Measurements from ENCODE around the gene ATIC. TPM values are rescaled to one million over a fixed set of nuclear protein-coding genes. Genes with fewer than 3 reads are reported as not detected.

Gene ATIC
- total RNA-seq, 1 experiment from 2014 or later, result 295 TPM

GRCh38 chr2:215356334-215356947 is 44.6 kb downstream of the ATIC start:
- no peak overlapping the region for H2BK12ac ChIP-seq (ENCODE audit: insufficient read length, low read depth, low read length)
- no peak overlapping the region for H2BK15ac ChIP-seq (ENCODE audit: low read depth, low read length)
- no peak overlapping the region for H3K27ac ChIP-seq (ENCODE audit: insufficient read length, low read depth, low read length)
- TF ChIP-seq CTCF (conservative IDR thresholded peaks at IDR 0.05), result no peak
- no peak overlapping the region for H3K9ac ChIP-seq (ENCODE audit: extremely low read depth, insufficient read length, low read length)
- H3K9me3 Mint-ChIP-seq, result no peaks in the 10 kb centered on the region
- no peak overlapping the region for H2BK120ac ChIP-seq (ENCODE audit: low read depth, low read length, poor library complexity, severe bottlenecking)
- no peak overlapping the region for H3K56ac ChIP-seq (ENCODE audit: insufficient read length, low read depth, low read length)
- no peak overlapping the region for H3K27ac Mint-ChIP-seq
- no peaks in the 10 kb centered on the region for H3K27me3 ChIP-seq (ENCODE audit: insufficient read depth, low read length)
- no peaks in the 10 kb centered on the region for H3K79me2 ChIP-seq (ENCODE audit: insufficient read depth, low read length)
- no peak overlapping the region for H2BK20ac ChIP-seq (ENCODE audit: low read depth, low read length, poor library complexity, severe bottlenecking)
- H3K4ac ChIP-seq (ENCODE audit: low read depth, low read length), result no peak overlapping the region
- no peak overlapping the region for H3K14ac ChIP-seq (ENCODE audit: insufficient read depth, low read length)
- no CpG with 5 or more reads among the region's 7 CpGs for WGBS (ENCODE audit: extremely low coverage, insufficient read length, low lambda C conversion rate)
- H4K5ac ChIP-seq (ENCODE audit: insufficient read length, low read depth, low read length), result no peak overlapping the region
- H2AK5ac ChIP-seq (ENCODE audit: insufficient read length, low read length), result no peak overlapping the region
- no peaks in the 10 kb centered on the region for H3K9me3 ChIP-seq (ENCODE audit: control insufficient read depth, low read depth, low read length)
- H3K27me3 Mint-ChIP-seq (ENCODE audit: low read depth), result no peaks in the 10 kb centered on the region
- no peaks in the 10 kb centered on the region for H4K20me1 ChIP-seq (ENCODE audit: control insufficient read depth, insufficient read depth, insufficient read length)
- H4K91ac ChIP-seq (ENCODE audit: insufficient read length, low read depth, low read length), result no peak overlapping the region
- H2AFZ ChIP-seq (ENCODE audit: low read length), result no peak overlapping the region
- H3K18ac ChIP-seq (ENCODE audit: insufficient read length, low read depth, low read length), result no peak overlapping the region
- H4K8ac ChIP-seq (replicated peaks; ENCODE audit: insufficient read length, low read depth, low read length), result no peak overlapping the region
- H3K4me3 Mint-ChIP-seq, result no peak overlapping the region
- no peak for DNase-seq
- H3K23me2 ChIP-seq (ENCODE audit: insufficient read length, low read depth, low read length, poor library complexity, severe bottlenecking), result no peaks in the 10 kb centered on the region
- no peak overlapping the region for H3K23ac ChIP-seq (ENCODE audit: insufficient read length, low read depth, low read length)
- no peak overlapping the region for H3K4me2 ChIP-seq (ENCODE audit: insufficient read depth, insufficient read length, low read length)
- H2BK5ac ChIP-seq (ENCODE audit: insufficient read length, low read length), result no peak overlapping the region
- H3T11ph ChIP-seq (ENCODE audit: low read length), result no peak overlapping the region
- H3K4me1 Mint-ChIP-seq, result no peaks in the 10 kb centered on the region
- H3K4me1 ChIP-seq (ENCODE audit: insufficient read depth, low read length), result no peaks in the 10 kb centered on the region
- H3K36me3 Mint-ChIP-seq (ENCODE audit: insufficient read depth in 1 of 3, low read depth in 3 of 3), result peaks cover 6 to 27% (median 6%) of the 10 kb centered on the region in 3 experiments
- H3K79me1 ChIP-seq (ENCODE audit: insufficient read depth, low read depth, low read length, poor library complexity, severe bottlenecking), result no peaks in the 10 kb centered on the region

All from H9 (cell line).